DMS53 (cell line): ENCODE results near the gene ERMAP.

ENCODE experiments used
- DNase-seq: peaks from one replicate; lab custom pipeline; 2025; lab: John Stamatoyannopoulos, UW

The ERMAP gene

GRCh38 chr1:42816585-42817439, at the start of gene ERMAP, which contains the start of gene SVBP:
TSS of gene ERMAP (plus strand) at chr1:42817122. CDS start at chr1:42830449, 13,327 bp downstream.
TSS of gene SVBP (minus strand) at chr1:42817397. CDS start at chr1:42816544, 853 bp downstream.
- DNase-seq: peak; percentile 95

GRCh38 chr1:42767510-42768000, 49.4 kb upstream of the ERMAP start:
- DNase-seq: peak; percentile 76

GRCh38 chr1:42768172-42768571, 48.8 kb upstream of the ERMAP start:
- DNase-seq: no peak

- DNase-seq: no peak
Observed at GRCh38 chr1:42769811-42770210, 47.1 kb upstream of the ERMAP start.

GRCh38 chr1:42773420-42773819, 43.5 kb upstream of the ERMAP start:
- no peak for DNase-seq

GRCh38 chr1:42774928-42775526, 41.9 kb upstream of the ERMAP start:
- DNase-seq: no peak

GRCh38 chr1:42776502-42776901, 40.4 kb upstream of the ERMAP start:
- DNase-seq: no peak

- DNase-seq: peak; percentile 72
Observed at GRCh38 chr1:42777852-42778251, 39.1 kb upstream of the ERMAP start.

GRCh38 chr1:42779725-42780124, 37.2 kb upstream of the ERMAP start:
- DNase-seq: no peak

- no peak for DNase-seq
Observed at GRCh38 chr1:42780176-42780575, 36.7 kb upstream of the ERMAP start.

GRCh38 chr1:42783092-42783491, 33.8 kb upstream of the ERMAP start:
- no peak for DNase-seq

- DNase-seq: no peak
Observed at GRCh38 chr1:42784547-42784945, 32.4 kb upstream of the ERMAP start.

GRCh38 chr1:42784946-42785693, 31.8 kb upstream of the ERMAP start, which contains the start of gene TMEM269:
TSS of gene TMEM269 (plus strand) at chr1:42784991. CDS start at chr1:42789894, 4,903 bp downstream.
- DNase-seq: peak; percentile 39

GRCh38 chr1:42786097-42786496, 30.8 kb upstream of the ERMAP start:
- no peak for DNase-seq

- no peak for DNase-seq
Observed at GRCh38 chr1:42788021-42788420, 28.9 kb upstream of the ERMAP start.

GRCh38 chr1:42793824-42794223, 23.1 kb upstream of the ERMAP start:
- no peak for DNase-seq

- DNase-seq: no peak
Observed at GRCh38 chr1:42797414-42797813, 19.5 kb upstream of the ERMAP start.

GRCh38 chr1:42797979-42798378, 18.9 kb upstream of the ERMAP start:
- no peak for DNase-seq

GRCh38 chr1:42801832-42802473, 15.0 kb upstream of the ERMAP start:
- DNase-seq: no peak

- DNase-seq: no peak
Observed at GRCh38 chr1:42806171-42806570, 10.8 kb upstream of the ERMAP start.

- no peak for DNase-seq
Observed at GRCh38 chr1:42806593-42806992, 10.3 kb upstream of the ERMAP start.
